ENCODE results near the gene KLF2.

DNA sequence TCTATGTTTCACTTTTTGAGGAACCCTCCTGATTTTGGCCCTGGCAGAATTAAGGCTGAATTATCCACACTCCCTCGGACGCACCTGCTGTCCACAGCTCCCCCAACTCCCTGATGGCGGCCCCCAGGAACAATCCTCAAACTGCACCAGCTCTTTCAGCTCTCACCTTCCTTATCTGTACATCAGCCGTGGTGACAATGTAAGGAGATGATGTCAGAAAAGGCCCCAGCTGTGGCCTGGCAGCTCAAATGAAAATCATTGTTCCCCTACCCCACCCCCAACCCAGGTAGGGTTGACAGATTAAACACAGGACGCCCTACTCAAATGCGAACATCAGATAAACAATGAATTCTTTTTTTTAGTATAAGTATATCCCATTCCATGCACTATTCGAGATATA lies 35.0 kb upstream of the KLF2 start:
- TF ChIP-seq, protein P1, sequence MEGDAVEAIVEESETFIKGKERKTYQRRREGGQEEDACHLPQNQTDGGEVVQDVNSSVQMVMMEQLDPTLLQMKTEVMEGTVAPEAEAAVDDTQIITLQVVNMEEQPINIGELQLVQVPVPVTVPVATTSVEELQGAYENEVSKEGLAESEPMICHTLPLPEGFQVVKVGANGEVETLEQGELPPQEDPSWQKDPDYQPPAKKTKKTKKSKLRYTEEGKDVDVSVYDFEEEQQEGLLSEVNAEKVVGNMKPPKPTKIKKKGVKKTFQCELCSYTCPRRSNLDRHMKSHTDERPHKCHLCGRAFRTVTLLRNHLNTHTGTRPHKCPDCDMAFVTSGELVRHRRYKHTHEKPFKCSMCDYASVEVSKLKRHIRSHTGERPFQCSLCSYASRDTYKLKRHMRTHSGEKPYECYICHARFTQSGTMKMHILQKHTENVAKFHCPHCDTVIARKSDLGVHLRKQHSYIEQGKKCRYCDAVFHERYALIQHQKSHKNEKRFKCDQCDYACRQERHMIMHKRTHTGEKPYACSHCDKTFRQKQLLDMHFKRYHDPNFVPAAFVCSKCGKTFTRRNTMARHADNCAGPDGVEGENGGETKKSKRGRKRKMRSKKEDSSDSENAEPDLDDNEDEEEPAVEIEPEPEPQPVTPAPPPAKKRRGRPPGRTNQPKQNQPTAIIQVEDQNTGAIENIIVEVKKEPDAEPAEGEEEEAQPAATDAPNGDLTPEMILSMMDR (IDR thresholded peaks at IDR 0.05), result no peak
- TF ChIP-seq POLR2AphosphoS5 (IDR thresholded peaks at IDR 0.05) (no peak), POLR2A (IDR thresholded peaks at IDR 0.05) (no peak)
